LNCaP clone FGC (cell line): Measurements from ENCODE around the gene MDH2.
A peak's percentile ranks its signal among the peaks of the same experiment; 100 is the strongest.
"Not testable (repeated sequence)": the region's sequence is repeated elsewhere in the genome, so short reads cannot be mapped to it uniquely, and the experiment has no call there.

ENCODE experiments used
- DNase-seq: peaks from one replicate; pipeline ENCODE4 v3.0.0-alpha.2; 2011; ENCODE audit warnings: low read depth
- H3K4me3 ChIP-seq: 2 replicates; pipeline ENCODE4 v1.5.1; 2011; ENCODE audit warnings: mild to moderate bottlenecking, low read depth, low read length, control low read depth
- CTCF ChIP-seq: IDR thresholded peaks from 2 replicates; pipeline ENCODE4 v1.5.1; 2012; ENCODE audit warnings: mild to moderate bottlenecking; ENCODE audit not compliant: control insufficient read depth, insufficient read depth; ENCODE audit errors: extremely low read depth

Gene MDH2

GRCh38 chr7:76009672-76010600 lies 38.0 kb upstream of the MDH2 start:
- DNase-seq = no peak
- no peak overlapping the region for H3K4me3 ChIP-seq
- no peak for TF ChIP-seq CTCF

- TF ChIP-seq CTCF = no peak
- no peak overlapping the region for H3K4me3 ChIP-seq
- no peak for DNase-seq
Measured at GRCh38 chr7:76011442-76011861, 36.5 kb upstream of the MDH2 start.

DNA sequence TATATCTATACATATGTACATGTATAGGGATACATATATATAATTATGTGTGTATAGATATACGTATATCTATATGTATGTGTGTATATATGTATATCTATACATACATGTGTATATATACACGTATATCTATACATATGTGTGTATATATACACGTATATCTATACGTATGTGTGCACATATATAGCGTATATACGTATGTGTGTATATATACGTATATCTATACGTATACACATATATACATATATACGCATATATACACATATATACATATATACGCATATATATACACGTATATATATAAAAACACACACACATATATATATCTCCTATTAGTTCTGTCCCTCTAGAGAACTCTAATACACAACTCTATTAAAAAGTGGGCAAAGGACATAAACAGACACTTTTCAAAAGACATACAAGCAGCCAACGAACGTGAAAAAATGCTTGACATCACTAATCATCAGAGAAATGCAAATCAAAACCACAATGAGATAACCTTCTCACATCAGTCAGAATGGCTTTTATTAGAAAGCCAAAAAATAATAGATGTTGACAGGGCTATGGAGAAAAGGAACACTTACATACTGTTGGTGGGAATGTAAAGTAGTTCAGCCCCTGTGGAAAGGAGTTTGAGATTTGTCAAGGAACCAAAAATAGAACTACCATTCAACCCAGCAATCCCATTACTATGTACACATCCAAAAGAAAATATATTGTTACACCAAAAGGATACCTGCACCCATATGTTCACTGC lies 31.5 kb upstream of the MDH2 start:
- TF ChIP-seq CTCF = no peak

GRCh38 chr7:76018520-76018919 lies 29.4 kb upstream of the MDH2 start:
- H3K4me3 ChIP-seq, DNase-seq: not testable (repeated sequence)

More for the DNA sequence above, 31.5 kb upstream of the MDH2 start:
- no peak for DNase-seq
- H3K4me3 ChIP-seq = no peak overlapping the region

DNA sequence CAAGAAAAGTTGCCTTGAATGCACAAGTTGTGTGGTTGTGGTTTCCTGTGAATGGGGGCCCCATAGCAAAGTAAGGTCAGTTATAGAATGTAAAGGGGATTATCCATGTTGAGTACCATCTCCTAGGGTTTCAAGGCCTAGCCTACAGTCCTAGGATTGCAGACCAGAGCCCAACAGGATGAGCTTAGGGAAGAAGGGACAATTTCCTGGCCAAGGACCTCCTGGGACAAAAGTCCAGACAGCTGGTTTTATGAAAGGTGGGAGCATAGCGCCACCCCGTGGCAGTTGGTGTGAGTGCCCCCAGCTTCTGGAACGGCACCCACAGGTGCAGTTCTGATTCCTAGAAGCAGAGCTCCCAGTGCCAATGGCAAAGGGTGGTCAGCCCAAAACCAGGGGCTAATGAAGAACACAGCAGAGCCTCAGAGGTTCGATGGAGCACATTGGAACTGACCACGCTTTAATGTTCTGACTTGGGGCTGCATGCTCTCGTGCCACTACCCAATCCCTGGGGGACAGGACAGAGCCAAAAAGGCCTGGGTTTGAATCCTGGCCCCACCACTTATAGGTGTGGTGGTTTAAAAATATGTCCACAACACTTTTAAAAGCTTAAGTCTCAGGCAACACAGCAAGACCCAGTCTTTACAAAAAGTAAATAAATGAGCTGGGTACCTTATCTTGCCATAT lies 27.7 kb upstream of the MDH2 start:
- H3K4me3 ChIP-seq = no peak overlapping the region
- peak; percentile 11 for DNase-seq
- peak; percentile 61 for TF ChIP-seq CTCF

DNA sequence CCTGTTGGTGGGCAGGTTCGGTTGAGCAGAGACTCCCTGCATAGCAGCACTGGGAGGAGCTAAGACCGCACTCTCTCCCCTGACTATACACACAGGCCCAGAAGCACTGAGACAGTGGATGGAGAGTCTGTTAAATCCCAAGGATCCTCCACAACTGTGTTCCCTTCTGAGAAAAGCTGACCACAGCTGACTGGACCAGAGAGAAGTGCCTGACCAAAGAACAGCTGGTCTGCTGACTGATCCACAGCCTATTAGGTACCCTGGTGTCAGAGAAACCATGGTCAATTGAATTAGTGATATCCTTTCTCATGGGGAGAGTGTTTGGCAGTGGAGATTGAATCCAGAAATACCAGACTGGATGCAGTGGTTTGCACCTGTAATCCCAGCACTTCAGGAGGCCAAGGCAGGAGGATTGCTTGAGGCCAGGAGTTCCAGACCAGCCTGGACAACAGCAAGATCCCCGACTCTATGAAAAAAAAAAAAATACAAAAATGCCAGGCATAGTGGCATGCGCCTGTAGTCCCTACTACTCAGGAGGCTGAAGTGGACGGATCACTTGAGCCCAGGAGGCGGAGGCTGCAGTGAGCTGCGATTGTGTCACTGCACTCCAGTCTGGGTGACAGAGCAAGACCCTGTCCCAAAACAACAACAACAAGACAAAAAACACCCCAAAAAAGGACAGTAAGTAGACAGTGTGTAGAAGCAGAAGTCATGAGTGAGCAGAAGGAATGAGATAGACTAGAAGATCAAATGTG lies 25.7 kb upstream of the MDH2 start:
- no peak for TF ChIP-seq CTCF
- no peak overlapping the region for H3K4me3 ChIP-seq
- no peak for DNase-seq
